DOHH2 (cell line): Measurements from ENCODE around the gene UBE2V1.

Experiments
- EZH2phosphoT487 ChIP-seq: fragments of 200-600 bp; sonication (generic); IDR thresholded peaks from 2 replicates; pipeline ENCODE4 v1.6.1; 2017; ENCODE audit warnings: borderline replicate concordance, mild to moderate bottlenecking, antibody characterized with exemption, low read length, moderate library complexity, mixed read lengths
- TF ChIP-seq, protein P1 (sequence below): fragments of 200-600 bp; sonication (generic); IDR thresholded peaks from one replicate; pipeline ENCODE4 v1.5.1; 2014; ENCODE audit warnings: antibody characterized with exemption, mild to moderate bottlenecking, low read depth, low read length; ENCODE audit not compliant: poor library complexity, severe bottlenecking

DNA sequence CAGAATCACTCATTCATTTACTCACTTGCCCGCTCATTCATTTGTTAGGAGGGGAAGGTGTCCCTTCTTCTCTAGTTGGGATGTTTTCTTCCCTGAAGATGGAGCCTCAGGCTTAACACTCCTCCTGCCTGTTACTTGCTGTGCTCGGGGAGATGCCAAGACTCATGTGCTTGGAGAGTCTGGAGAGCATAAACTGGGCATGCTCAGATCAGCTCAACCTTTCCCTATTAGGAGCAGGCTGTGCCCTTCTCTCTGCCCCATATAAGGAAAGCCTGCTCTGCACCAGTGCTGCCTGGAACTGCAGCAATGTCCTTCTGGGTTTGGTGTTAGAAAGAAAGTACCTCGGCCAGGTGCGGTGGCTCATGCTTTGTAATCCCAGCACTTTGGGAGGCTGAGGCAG is 18.0 kb upstream of the UBE2V1 start:
- TF ChIP-seq, protein P1, sequence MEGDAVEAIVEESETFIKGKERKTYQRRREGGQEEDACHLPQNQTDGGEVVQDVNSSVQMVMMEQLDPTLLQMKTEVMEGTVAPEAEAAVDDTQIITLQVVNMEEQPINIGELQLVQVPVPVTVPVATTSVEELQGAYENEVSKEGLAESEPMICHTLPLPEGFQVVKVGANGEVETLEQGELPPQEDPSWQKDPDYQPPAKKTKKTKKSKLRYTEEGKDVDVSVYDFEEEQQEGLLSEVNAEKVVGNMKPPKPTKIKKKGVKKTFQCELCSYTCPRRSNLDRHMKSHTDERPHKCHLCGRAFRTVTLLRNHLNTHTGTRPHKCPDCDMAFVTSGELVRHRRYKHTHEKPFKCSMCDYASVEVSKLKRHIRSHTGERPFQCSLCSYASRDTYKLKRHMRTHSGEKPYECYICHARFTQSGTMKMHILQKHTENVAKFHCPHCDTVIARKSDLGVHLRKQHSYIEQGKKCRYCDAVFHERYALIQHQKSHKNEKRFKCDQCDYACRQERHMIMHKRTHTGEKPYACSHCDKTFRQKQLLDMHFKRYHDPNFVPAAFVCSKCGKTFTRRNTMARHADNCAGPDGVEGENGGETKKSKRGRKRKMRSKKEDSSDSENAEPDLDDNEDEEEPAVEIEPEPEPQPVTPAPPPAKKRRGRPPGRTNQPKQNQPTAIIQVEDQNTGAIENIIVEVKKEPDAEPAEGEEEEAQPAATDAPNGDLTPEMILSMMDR, result no peak
- no peak for TF ChIP-seq EZH2phosphoT487
